Parathyroid adenoma (tissue), 2 donors: Measurements from ENCODE around the gene STMP1.
"Not testable (repeated sequence)": the region's sequence is repeated elsewhere in the genome, so short reads cannot be mapped to it uniquely, and the experiment has no call there.

Experiments
- H2AFZ ChIP-seq: fragments of 300-600 bp; sonication (generic); one replicate; pipeline ENCODE4 v1.7.0; 2017; ENCODE audit warnings: antibody characterized with exemption, mild to moderate bottlenecking
- H3K27ac ChIP-seq: fragments of 300-600 bp; sonication (generic); one replicate; pipeline ENCODE4 v1.7.0; 2017
- H3K27me3 ChIP-seq: fragments of 300-600 bp; sonication (generic); one replicate; pipeline ENCODE4 v1.7.0; 2017; ENCODE audit warnings: low read length; ENCODE audit not compliant: control insufficient read depth, insufficient read depth
- H3K36me3 ChIP-seq: fragments of 300-600 bp; sonication (generic); one replicate; pipeline ENCODE4 v1.7.0; 2017; ENCODE audit warnings: low read length; ENCODE audit not compliant: control insufficient read depth, insufficient read depth
- H3K4me1 ChIP-seq: fragments of 300-600 bp; sonication (generic); one replicate; pipeline ENCODE4 v1.7.0; 2017; ENCODE audit warnings: control low read depth
- H3K4me2 ChIP-seq: fragments of 300-600 bp; sonication (generic); one replicate; pipeline ENCODE4 v1.7.0; 2017; ENCODE audit warnings: low read length
- H3K4me3 ChIP-seq: fragments of 300-600 bp; sonication (generic); one replicate; pipeline ENCODE4 v1.7.0; 2017; ENCODE audit warnings: low read depth, low read length
- H3K79me2 ChIP-seq: fragments of 300-600 bp; sonication (generic); one replicate; pipeline ENCODE4 v1.7.0; 2017; ENCODE audit warnings: control low read depth
- H3K9ac ChIP-seq: fragments of 300-600 bp; sonication (generic); one replicate; pipeline ENCODE4 v1.7.0; 2017; ENCODE audit warnings: mild to moderate bottlenecking
- H3K9me3 ChIP-seq: fragments of 300-600 bp; sonication (generic); one replicate; pipeline ENCODE4 v1.7.0; 2017; ENCODE audit warnings: low read length; ENCODE audit not compliant: control insufficient read depth
- CTCF ChIP-seq: fragments of 300-600 bp; sonication (generic); IDR thresholded peaks from one replicate; pipeline ENCODE4 v1.7.0; 2017; ENCODE audit warnings: antibody characterized with exemption, mild to moderate bottlenecking
- donor health status: primary hyperparathyroidism.

Gene STMP1

GRCh38 chr7:135692055-135692454 lies 29.7 kb downstream of the STMP1 start:
- Histone ChIP-seq H3K27ac (no peak overlapping the region), H3K27me3 (no peaks in the 10 kb centered on the region), H3K4me3 (no peak overlapping the region), H3K4me2 (no peak overlapping the region), H3K9me3 (no peaks in the 10 kb centered on the region), H3K9ac (no peak overlapping the region), H3K79me2 (no peaks in the 10 kb centered on the region), H3K36me3 (no peaks in the 10 kb centered on the region), H3K4me1 (no peaks in the 10 kb centered on the region), H2AFZ (no peak overlapping the region)
- no peak for TF ChIP-seq CTCF

- not testable (repeated sequence) for H3K9ac ChIP-seq, H3K4me2 ChIP-seq, H3K4me3 ChIP-seq, H3K79me2 ChIP-seq, H3K9me3 ChIP-seq, H3K27ac ChIP-seq, H2AFZ ChIP-seq, H3K27me3 ChIP-seq, H3K4me1 ChIP-seq, H3K36me3 ChIP-seq
Measured at GRCh38 chr7:135692606-135693005, 30.3 kb downstream of the STMP1 start.

- no peaks in the 10 kb centered on the region for H3K27me3 ChIP-seq
- H3K4me1 ChIP-seq, result no peaks in the 10 kb centered on the region
- H3K36me3 ChIP-seq, result no peaks in the 10 kb centered on the region
- H2AFZ ChIP-seq, result no peak overlapping the region
- no peak overlapping the region for H3K4me2 ChIP-seq
- H3K4me3 ChIP-seq, result no peak overlapping the region
- no peak overlapping the region for H3K9ac ChIP-seq
- no peaks in the 10 kb centered on the region for H3K79me2 ChIP-seq
- H3K27ac ChIP-seq, result no peak overlapping the region
- no peaks in the 10 kb centered on the region for H3K9me3 ChIP-seq
- TF ChIP-seq CTCF, result no peak
Measured at GRCh38 chr7:135693558-135693957, 31.2 kb downstream of the STMP1 start.

- no peak for TF ChIP-seq CTCF
- Histone ChIP-seq H3K9me3 (no peaks in the 10 kb centered on the region), H3K9ac (no peak overlapping the region), H3K36me3 (no peaks in the 10 kb centered on the region), H3K79me2 (no peaks in the 10 kb centered on the region), H3K27me3 (no peaks in the 10 kb centered on the region), H3K4me3 (no peak overlapping the region), H3K4me2 (no peak overlapping the region), H3K4me1 (no peaks in the 10 kb centered on the region), H2AFZ (no peak overlapping the region), H3K27ac (no peak overlapping the region)
Measured at GRCh38 chr7:135697276-135698049, 35.1 kb downstream of the STMP1 start.

- no peaks in the 10 kb centered on the region for H3K36me3 ChIP-seq
- H3K79me2 ChIP-seq, result no peaks in the 10 kb centered on the region
- H3K27ac ChIP-seq, result no peak overlapping the region
- H3K9me3 ChIP-seq, result no peaks in the 10 kb centered on the region
- no peaks in the 10 kb centered on the region for H3K4me1 ChIP-seq
- H3K27me3 ChIP-seq, result no peaks in the 10 kb centered on the region
- H3K9ac ChIP-seq, result no peak overlapping the region
- no peak for TF ChIP-seq CTCF
- H3K4me2 ChIP-seq, result no peak overlapping the region
- H3K4me3 ChIP-seq, result no peak overlapping the region
- no peak overlapping the region for H2AFZ ChIP-seq
Measured at GRCh38 chr7:135704074-135704473, 41.8 kb downstream of the STMP1 start.
